Peyer's patch (tissue), 4 donors: ENCODE data around the gene RCOR3. TPM values are rescaled to one million over a fixed set of nuclear protein-coding genes. Genes with fewer than 3 reads are reported as not detected.
"Not testable (repeated sequence)": the region's sequence is repeated elsewhere in the genome, so short reads cannot be mapped to it uniquely, and the experiment has no call there.

Source experiments
- DNase-seq, 3 donors: peaks; one replicate each; pipeline ENCODE4 v3.0.0-alpha.2; 2017 to 2019
- H3K27ac ChIP-seq, 4 donors: fragments of 200-600 bp; sonication (generic); one replicate each; pipeline ENCODE4 v1.5.1; 2016 to 2019
- H3K27me3 ChIP-seq, 2 donors: fragments of 200-600 bp; sonication (generic); one replicate each; pipeline ENCODE4 v1.5.1; 2019
- H3K36me3 ChIP-seq, 3 donors: fragments of 200-600 bp; sonication (generic); one replicate each; pipeline ENCODE4 v1.5.1; 2016 to 2019
- H3K4me1 ChIP-seq, 4 donors: fragments of 200-600 bp; sonication (generic); one replicate each; pipeline ENCODE4 v1.5.1; 2016 to 2019
- H3K4me3 ChIP-seq, 4 donors: fragments of 200-600 bp; sonication (generic); 1 replicate in 3 of 4; 2 replicates in 1 of 4; pipeline ENCODE4 v1.5.1; 2016 to 2019; ENCODE audit warnings: mild to moderate bottlenecking in 1 of 4
- H3K9me3 ChIP-seq, 4 donors: fragments of 200-600 bp; sonication (generic); one replicate each; pipeline ENCODE4 v1.5.1; 2016 to 2019; ENCODE audit warnings: mild to moderate bottlenecking in 1 of 4
- POLR2A ChIP-seq, 2 donors: fragments of 450-650 bp; IDR thresholded peaks; one replicate each; pipeline ENCODE4 v1.5.1; 2017; ENCODE audit warnings: antibody characterized with exemption in 2 of 2, mild to moderate bottlenecking in 2 of 2, moderate library complexity in 2 of 2
- total RNA-seq, 4 donors: library from RNA; depleted of rRNA; stranded (reverse); fragments of >200 nt; gene quantifications; one replicate each; pipeline ENCODE4 v1.1.0, GENCODE V29; 2016
- TF ChIP-seq, protein P1 (sequence below), 6 experiments: fragments of 450-650 bp in 4 of 6; fragments of 200-600 bp in 2 of 6; sonication (generic) in 1 of 6; IDR thresholded peaks; one replicate each; pipeline ENCODE4 v1.5.1; 2017 to 2019; ENCODE audit warnings: antibody characterized with exemption in 6 of 6, mild to moderate bottlenecking in 3 of 6, moderate library complexity in 1 of 6

The RCOR3 gene
- total RNA-seq, 4 donors from 2014 or later = 69.3 to 95.4 (median 74.7) TPM

DNA sequence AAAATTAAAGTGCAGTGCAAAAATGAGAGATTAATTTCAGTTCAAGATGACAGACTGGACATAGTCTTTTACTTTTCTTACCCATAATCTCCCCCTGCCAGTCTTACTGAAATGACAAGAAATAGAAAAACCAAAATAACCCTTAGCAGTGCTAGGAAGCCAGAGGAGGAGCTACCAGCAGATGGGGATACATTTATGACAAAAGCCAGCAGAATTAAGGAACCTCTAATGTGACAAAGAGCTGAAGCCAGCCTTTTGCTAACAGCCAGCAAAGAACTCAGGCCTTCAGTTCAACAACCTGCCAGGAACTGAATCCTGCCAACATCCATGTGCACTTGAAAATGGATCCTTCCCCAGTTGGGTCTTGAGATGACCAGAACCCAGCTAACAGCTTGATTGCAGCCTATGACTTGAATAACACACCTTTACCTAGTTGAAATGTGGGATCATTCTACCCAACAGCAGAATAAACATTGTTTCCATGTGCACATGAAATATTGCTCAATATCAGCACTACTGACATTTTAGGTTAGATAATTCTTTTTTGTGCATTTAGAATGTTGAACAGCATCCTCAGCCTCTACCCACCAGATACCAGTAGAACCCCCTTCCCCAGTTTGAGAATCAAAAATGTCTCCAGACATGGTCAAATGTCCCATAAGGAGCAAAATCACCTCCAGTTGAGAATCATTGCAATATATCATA, 59.6 kb downstream of the RCOR3 start:
- H3K27me3 ChIP-seq = no peaks in the 10 kb centered on the region
- no peak overlapping the region for H3K27ac ChIP-seq
- no peak for TF ChIP-seq POLR2A (IDR thresholded peaks at IDR 0.05)
- TF ChIP-seq, protein P1, sequence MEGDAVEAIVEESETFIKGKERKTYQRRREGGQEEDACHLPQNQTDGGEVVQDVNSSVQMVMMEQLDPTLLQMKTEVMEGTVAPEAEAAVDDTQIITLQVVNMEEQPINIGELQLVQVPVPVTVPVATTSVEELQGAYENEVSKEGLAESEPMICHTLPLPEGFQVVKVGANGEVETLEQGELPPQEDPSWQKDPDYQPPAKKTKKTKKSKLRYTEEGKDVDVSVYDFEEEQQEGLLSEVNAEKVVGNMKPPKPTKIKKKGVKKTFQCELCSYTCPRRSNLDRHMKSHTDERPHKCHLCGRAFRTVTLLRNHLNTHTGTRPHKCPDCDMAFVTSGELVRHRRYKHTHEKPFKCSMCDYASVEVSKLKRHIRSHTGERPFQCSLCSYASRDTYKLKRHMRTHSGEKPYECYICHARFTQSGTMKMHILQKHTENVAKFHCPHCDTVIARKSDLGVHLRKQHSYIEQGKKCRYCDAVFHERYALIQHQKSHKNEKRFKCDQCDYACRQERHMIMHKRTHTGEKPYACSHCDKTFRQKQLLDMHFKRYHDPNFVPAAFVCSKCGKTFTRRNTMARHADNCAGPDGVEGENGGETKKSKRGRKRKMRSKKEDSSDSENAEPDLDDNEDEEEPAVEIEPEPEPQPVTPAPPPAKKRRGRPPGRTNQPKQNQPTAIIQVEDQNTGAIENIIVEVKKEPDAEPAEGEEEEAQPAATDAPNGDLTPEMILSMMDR (IDR thresholded peaks at IDR 0.05) = no peak

DNA sequence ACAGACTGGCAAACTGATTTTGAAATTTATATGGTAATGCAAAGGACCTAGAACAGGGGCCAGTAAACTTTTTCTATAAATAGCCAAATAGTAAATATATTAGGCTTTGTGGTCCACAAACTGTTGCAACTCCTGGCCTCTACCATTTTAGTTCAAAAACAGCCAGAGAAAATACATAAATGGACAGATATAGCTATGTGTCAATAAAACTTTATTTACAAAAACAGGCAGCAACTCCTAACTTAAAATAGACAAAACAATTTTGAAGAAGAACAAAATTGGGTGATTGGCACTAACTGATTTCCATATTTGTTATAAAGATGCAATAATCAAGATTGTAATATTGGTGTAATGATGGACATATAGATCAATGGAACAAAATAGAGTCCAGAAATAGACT, 60.7 kb downstream of the RCOR3 start:
- no peak overlapping the region for H3K4me3 ChIP-seq
- no peak for DNase-seq
- no peak for TF ChIP-seq POLR2A (IDR thresholded peaks at IDR 0.05)
- TF ChIP-seq, protein P1 (IDR thresholded peaks at IDR 0.05) = no peak
- no peaks in the 10 kb centered on the region for H3K27me3 ChIP-seq
- H3K36me3 ChIP-seq = peaks cover 0 to 21% (median 0%) of the 10 kb centered on the region in 3 donors
- H3K9me3 ChIP-seq = no peaks in the 10 kb centered on the region
- H3K4me1 ChIP-seq = no peaks in the 10 kb centered on the region
- no peak overlapping the region for H3K27ac ChIP-seq

More for the DNA sequence above, 59.6 kb downstream of the RCOR3 start:
- no peaks in the 10 kb centered on the region for H3K9me3 ChIP-seq
- H3K4me1 ChIP-seq = no peaks in the 10 kb centered on the region
- peaks cover 0 to 33% (median 0%) of the 10 kb centered on the region in 3 donors for H3K36me3 ChIP-seq
- no peak overlapping the region for H3K4me3 ChIP-seq
- DNase-seq = no peak

DNA sequence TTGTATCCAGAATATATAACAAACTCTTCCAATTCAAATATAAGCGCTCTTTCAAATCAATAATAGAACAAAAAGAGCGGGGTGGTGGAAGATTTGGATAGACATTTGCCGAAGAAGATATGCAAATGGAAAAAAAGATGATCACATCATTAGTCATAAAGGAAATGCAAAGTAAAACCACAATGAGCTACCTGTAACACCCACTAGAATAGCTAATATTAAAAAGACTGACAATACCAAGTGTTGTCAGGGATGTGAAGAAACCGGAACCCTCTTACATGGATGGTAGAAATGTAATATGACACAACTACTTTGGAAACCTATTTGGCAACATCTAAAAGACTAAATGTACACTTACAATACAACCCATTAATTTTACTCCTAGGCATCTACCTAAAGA, 61.8 kb downstream of the RCOR3 start:
- Histone ChIP-seq H3K27ac (no peak overlapping the region), H3K36me3 (peaks cover 0 to 11% (median 0%) of the 10 kb centered on the region in 3 donors), H3K9me3 (no peaks in the 10 kb centered on the region), H3K27me3 (no peaks in the 10 kb centered on the region), H3K4me1 (peaks cover 0 to 1% (median 0%) of the 10 kb centered on the region in 4 donors), H3K4me3 (no peak overlapping the region)
- no peak for DNase-seq
- no peak for TF ChIP-seq POLR2A (IDR thresholded peaks at IDR 0.05)
- TF ChIP-seq, protein P1 (IDR thresholded peaks at IDR 0.05) = no peak

DNA sequence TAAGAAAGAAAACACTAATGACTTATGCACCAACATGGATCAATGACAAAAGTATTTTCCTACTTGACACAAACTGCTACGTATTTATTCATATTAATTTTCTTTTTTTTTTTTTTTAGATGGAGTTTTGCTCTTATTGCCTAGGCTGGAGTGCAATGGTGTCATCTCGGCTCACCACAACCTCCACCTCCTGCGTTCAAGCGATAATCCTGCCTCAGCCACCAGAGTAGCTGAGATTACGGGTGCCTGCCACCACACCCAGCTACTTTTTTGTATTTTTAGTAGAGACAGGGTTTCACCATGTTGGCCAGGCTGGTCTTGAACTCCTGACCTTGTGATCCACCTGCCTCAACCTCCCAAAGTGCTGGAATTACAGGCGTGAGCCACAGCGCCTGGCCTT, 62.5 kb downstream of the RCOR3 start:
- H3K4me1 ChIP-seq, H3K27me3 ChIP-seq, DNase-seq, H3K4me3 ChIP-seq, H3K9me3 ChIP-seq, H3K36me3 ChIP-seq, H3K27ac ChIP-seq: not testable (repeated sequence)

DNA sequence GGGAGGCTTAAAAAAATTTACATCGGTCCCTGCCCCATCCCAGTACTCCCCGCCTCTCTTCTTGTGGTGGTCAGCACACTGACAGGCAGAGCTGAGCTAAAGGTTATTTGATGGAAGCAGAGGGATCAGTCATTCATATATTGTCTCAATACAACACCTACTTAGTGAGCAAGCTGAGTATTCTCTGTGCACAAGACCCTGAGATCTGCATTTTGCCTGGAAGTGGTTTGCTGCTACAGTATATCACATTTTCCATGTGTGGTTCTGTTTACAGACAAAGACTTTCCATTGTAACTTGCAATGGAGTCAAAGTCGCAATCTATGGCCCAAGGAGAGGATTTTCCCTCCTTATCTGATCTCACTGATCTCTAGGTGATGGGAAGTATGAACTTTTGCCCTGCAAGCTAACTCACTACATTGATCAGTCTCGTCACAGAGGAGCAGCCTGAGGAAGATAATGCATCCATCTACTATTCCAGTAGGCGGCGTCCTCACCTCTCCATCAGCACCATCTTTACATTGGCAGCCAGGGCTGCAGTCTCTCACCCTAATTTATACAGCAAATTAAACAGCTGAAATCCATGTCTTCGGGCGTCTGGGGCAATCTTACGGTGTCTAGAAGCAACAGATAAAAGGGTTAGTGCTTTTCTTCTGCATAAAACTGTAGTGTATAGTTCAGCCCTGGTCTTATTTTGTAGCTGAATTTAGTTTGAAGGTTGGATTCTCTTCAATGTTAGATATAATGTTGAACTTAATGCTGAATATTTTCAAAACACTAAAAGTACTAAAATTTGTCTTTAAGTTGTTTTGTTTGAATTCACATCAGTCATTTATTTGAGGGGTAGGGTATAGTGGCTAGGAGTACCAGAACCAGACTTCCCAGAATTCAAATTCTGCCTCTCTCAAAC, 64.2 kb downstream of the RCOR3 start:
- Histone ChIP-seq H3K27ac (no peak overlapping the region), H3K4me1 (peaks cover 0 to 9% (median 3%) of the 10 kb centered on the region in 4 donors), H3K36me3 (no peaks in the 10 kb centered on the region), H3K9me3 (no peaks in the 10 kb centered on the region), H3K4me3 (no peak overlapping the region), H3K27me3 (no peaks in the 10 kb centered on the region)
- no peak for TF ChIP-seq POLR2A (IDR thresholded peaks at IDR 0.05)
- TF ChIP-seq, protein P1 (IDR thresholded peaks at IDR 0.05) = peak; percentile 61 to 91 (median 86)
- peak in 2 of 3 donors; percentile 81 to 89 for DNase-seq
